Neuronal stem cell (in vitro differentiated cells): Measurements from ENCODE around the gene MYO1E.

ENCODE experiments used
- DNase-seq: peaks from one replicate; pipeline ENCODE4 v3.0.0-alpha.2; 2013; ENCODE audit warnings: low spot score
- H2AFZ ChIP-seq: one replicate; pipeline ENCODE4 v1.6.1; 2013; ENCODE audit warnings: mild to moderate bottlenecking, low read length, inconsistent platforms
- H2AK5ac ChIP-seq: 2 replicates; pipeline ENCODE4 v1.6.1; 2013; ENCODE audit warnings: low read depth, mild to moderate bottlenecking, inconsistent platforms, low read length, moderate library complexity, mixed read lengths
- H2BK120ac ChIP-seq: 2 replicates; pipeline ENCODE4 v1.6.1; 2013; ENCODE audit warnings: low read depth, mild to moderate bottlenecking, inconsistent platforms, low read length, moderate library complexity, mixed read lengths
- H2BK12ac ChIP-seq: one replicate; pipeline ENCODE4 v1.6.1; 2013; ENCODE audit warnings: low read length, inconsistent platforms
- H2BK15ac ChIP-seq: 2 replicates; pipeline ENCODE4 v1.6.1; 2013; ENCODE audit warnings: mild to moderate bottlenecking, low read length, inconsistent platforms, mixed read lengths
- H2BK5ac ChIP-seq: one replicate; pipeline ENCODE4 v1.6.1; 2013; ENCODE audit warnings: inconsistent platforms, mild to moderate bottlenecking, low read length, moderate library complexity
- H3K14ac ChIP-seq: one replicate; pipeline ENCODE4 v1.6.1; 2013; ENCODE audit warnings: low read length, inconsistent platforms
- H3K18ac ChIP-seq: 2 replicates; pipeline ENCODE4 v1.6.1; 2013; ENCODE audit warnings: low read length, inconsistent platforms
- H3K23ac ChIP-seq: 2 replicates; pipeline ENCODE4 v1.6.1; 2013; ENCODE audit warnings: low read depth, mild to moderate bottlenecking, mixed read lengths, low read length, inconsistent platforms; ENCODE audit not compliant: poor library complexity
- H3K27ac ChIP-seq: replicated peaks from 3 replicates; pipeline ENCODE4 v1.5.1; 2013; ENCODE audit warnings: low read length, inconsistent platforms
- H3K27me3 ChIP-seq, 3 experiments: 2 replicates each; pipeline ENCODE4 v1.6.1; 2013; ENCODE audit warnings: low read length in 3 of 3, mild to moderate bottlenecking in 2 of 3, inconsistent platforms in 1 of 3, low read depth in 1 of 3, mixed read lengths in 1 of 3, moderate library complexity in 1 of 3; ENCODE audit not compliant: control insufficient read depth in 3 of 3, insufficient read depth in 3 of 3
- H3K36me3 ChIP-seq, 2 donors: replicated peaks in 1 of 2; 2 replicates each; pipeline ENCODE4 v1.6.1; 2013; ENCODE audit warnings: low read length in 2 of 2; ENCODE audit not compliant: control insufficient read depth in 2 of 2, insufficient read depth in 2 of 2
- H3K4ac ChIP-seq: 2 replicates; pipeline ENCODE4 v1.6.1; 2013; ENCODE audit warnings: inconsistent platforms, mild to moderate bottlenecking, low read length, moderate library complexity
- H3K4me1 ChIP-seq, 2 donors: 1 replicate in 1 of 2; 2 replicates in 1 of 2; pipeline ENCODE4 v1.6.1; 2013; ENCODE audit warnings: low read length in 2 of 2, low read depth in 1 of 2; ENCODE audit not compliant: control insufficient read depth in 2 of 2, insufficient read depth in 1 of 2
- H3K4me2 ChIP-seq: one replicate; pipeline ENCODE4 v1.6.1; 2013; ENCODE audit warnings: mild to moderate bottlenecking, low read length, inconsistent platforms; ENCODE audit not compliant: insufficient read depth, poor library complexity, severe bottlenecking
- H3K4me3 ChIP-seq, 2 donors: 2 replicates each; pipeline ENCODE4 v1.5.1; 2013; ENCODE audit warnings: low read length in 2 of 2, mild to moderate bottlenecking in 2 of 2, inconsistent platforms in 1 of 2, moderate library complexity in 1 of 2
- H3K79me1 ChIP-seq: one replicate; pipeline ENCODE4 v1.6.1; 2013; ENCODE audit warnings: low read depth, mild to moderate bottlenecking, inconsistent platforms, low read length, moderate library complexity
- H3K9ac ChIP-seq: one replicate; pipeline ENCODE4 v1.6.1; 2013; ENCODE audit warnings: mild to moderate bottlenecking, low read depth, low read length, inconsistent platforms; ENCODE audit not compliant: poor library complexity
- H3K9me3 ChIP-seq, 2 donors: replicated peaks in 1 of 2; 2 replicates each; pipeline versions ENCODE3 to v1.6.1; 2013; ENCODE audit warnings: low read length in 2 of 2, mild to moderate bottlenecking in 2 of 2, inconsistent platforms in 1 of 2, low read depth in 1 of 2, mixed read lengths in 1 of 2, moderate library complexity in 1 of 2; ENCODE audit not compliant: control insufficient read depth in 2 of 2, insufficient read depth in 1 of 2
- H4K8ac ChIP-seq: one replicate; pipeline ENCODE4 v1.6.1; 2013; ENCODE audit warnings: low read depth, mild to moderate bottlenecking, inconsistent platforms, low read length, moderate library complexity
- H4K91ac ChIP-seq: one replicate; pipeline ENCODE4 v1.6.1; 2013; ENCODE audit warnings: low read length, low read depth, mild to moderate bottlenecking, inconsistent platforms; ENCODE audit not compliant: poor library complexity
- WGBS, 2 donors: extraction: QIAGEN DNeasy Blood & Tissue Kit; methylation state at CpG; one replicate each; pipeline ENCODE4 v1.1.7; 2013; ENCODE audit warnings: missing lambda C conversion rate in 2 of 2, mixed read lengths in 1 of 2; ENCODE audit not compliant: insufficient read length in 2 of 2, insufficient replicate concordance in 1 of 2; ENCODE audit errors: extremely low coverage in 2 of 2; 5-methylcytosine and 5-hydroxymethylcytosine counted together

The MYO1E gene

DNA sequence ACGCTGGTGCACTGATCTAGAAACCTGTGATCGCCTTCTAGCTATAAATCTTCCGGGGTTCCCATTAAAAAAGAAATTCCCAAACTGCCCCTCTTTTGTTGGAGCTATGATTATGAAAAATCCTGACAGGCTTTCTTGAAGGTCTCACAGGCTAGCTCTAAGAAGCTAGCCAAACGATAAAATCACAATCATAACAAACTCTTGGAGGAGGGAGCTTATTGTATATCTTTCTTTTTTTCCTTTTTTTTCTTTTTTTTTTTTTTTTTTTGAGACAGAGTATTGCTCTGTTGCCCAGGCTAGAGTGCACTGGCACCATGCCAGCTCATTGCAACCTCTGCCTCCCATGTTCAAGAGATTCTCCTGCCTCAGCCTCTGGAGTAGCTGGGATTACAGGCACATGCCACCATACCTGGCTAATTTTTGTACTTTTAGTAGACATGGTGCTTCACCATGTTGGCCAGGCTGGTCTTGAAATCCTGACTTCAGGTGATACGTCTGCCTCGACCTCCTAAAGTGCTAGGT, 72.0 kb downstream of the MYO1E start:
- no peak overlapping the region for H3K4me2 ChIP-seq
- H2BK15ac ChIP-seq, result no peak overlapping the region
- no peak overlapping the region for H3K27ac ChIP-seq
- H3K4me1 ChIP-seq, result peaks cover 8 to 11% of the 10 kb centered on the region in 2 donors
- no peaks in the 10 kb centered on the region for H3K9me3 ChIP-seq
- no peak overlapping the region for H3K9ac ChIP-seq
- no peak overlapping the region for H3K23ac ChIP-seq
- no peaks in the 10 kb centered on the region for H3K36me3 ChIP-seq
- H3K14ac ChIP-seq, result no peak overlapping the region
- no peak overlapping the region for H2BK5ac ChIP-seq
- no CpG with 5 or more reads among the region's 6 CpGs for WGBS, 2 donors
- no peaks in the 10 kb centered on the region for H3K79me1 ChIP-seq
- no peak overlapping the region for H4K8ac ChIP-seq
- H2BK12ac ChIP-seq, result no peak overlapping the region
- no peak overlapping the region for H2AK5ac ChIP-seq
- H3K4ac ChIP-seq, result no peak overlapping the region
- no peak for DNase-seq
- H2AFZ ChIP-seq, result no peak overlapping the region
- H2BK120ac ChIP-seq, result no peak overlapping the region
- H3K27me3 ChIP-seq, result no peaks in the 10 kb centered on the region
- H3K18ac ChIP-seq, result no peak overlapping the region
- no peak overlapping the region for H3K4me3 ChIP-seq
- H4K91ac ChIP-seq, result no peak overlapping the region

DNA sequence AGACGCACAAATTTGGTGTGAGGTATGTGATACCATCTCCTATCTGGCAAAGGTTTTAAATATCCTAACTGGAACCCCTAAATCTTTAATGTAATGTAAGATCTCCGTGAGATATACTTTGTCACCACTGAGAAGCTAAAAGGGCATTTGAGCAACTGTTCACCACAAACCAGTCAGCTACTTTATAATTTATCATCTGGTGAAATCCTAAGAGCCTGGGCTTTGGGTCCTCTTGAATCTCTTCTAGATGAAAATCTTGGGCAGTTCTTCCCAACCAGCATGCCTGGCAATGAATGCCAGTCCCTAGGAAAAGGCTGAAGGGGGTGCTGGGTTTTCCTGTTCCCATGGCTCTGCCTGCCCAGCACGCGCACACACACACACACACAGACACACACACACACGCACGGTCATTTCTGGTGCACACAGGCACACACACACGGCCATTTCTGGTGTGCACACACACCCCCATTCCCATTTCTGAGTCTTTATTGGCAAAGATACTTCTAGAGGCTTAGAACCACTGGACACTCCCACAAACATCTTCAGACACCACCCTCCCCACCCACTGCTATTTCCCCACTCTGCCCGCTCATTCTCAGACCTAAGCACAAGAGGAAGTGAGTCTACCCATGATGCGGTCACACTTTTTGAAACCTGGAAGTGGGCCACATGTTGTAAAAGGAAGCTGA, 72.6 kb downstream of the MYO1E start:
- Histone ChIP-seq H3K79me1 (no peaks in the 10 kb centered on the region), H2BK5ac (no peak overlapping the region), H3K4me2 (no peak overlapping the region), H3K4ac (no peak overlapping the region), H3K9ac (peak overlapping the region; percentile 14), H2BK12ac (no peak overlapping the region), H3K14ac (no peak overlapping the region), H2BK15ac (no peak overlapping the region), H3K9me3 (no peaks in the 10 kb centered on the region), H4K8ac (no peak overlapping the region), H3K4me1 (peaks cover 10 to 16% of the 10 kb centered on the region in 2 donors), H4K91ac (no peak overlapping the region), H2BK120ac (no peak overlapping the region), H3K4me3 (no peak overlapping the region), H3K18ac (no peak overlapping the region), H3K27ac (no peak overlapping the region), H3K23ac (no peak overlapping the region), H2AFZ (no peak overlapping the region), H3K27me3 (no peaks in the 10 kb centered on the region), H3K36me3 (no peaks in the 10 kb centered on the region), H2AK5ac (no peak overlapping the region)
- no peak for DNase-seq
- WGBS, 2 donors, result no CpG with 5 or more reads among the region's 9 CpGs

DNA sequence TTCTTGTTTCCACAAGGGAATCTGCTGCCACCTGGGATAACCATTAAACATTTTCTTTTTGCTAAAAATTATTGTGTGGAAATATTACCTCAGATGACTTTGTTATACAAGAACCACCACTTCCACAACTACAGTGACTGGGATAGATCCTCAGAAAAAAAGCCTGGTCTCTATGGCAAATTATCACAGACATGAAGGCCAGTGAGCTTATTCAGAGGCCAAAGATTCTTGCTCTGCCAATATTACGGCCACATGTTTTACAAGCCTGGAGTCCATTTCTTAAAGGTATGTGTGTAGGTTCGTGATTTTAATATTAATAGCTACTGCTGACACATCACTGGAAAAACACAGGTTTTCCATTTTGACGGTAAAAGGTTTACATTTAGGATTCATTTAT, 73.8 kb downstream of the MYO1E start:
- DNase-seq, result no peak
- no peak overlapping the region for H4K91ac ChIP-seq
- no CpG with 5 or more reads among the region's 3 CpGs for WGBS, 2 donors
- H3K23ac ChIP-seq, result no peak overlapping the region
- no peak overlapping the region for H3K4me2 ChIP-seq
- H3K14ac ChIP-seq, result no peak overlapping the region
- no peak overlapping the region for H2BK5ac ChIP-seq
- no peak overlapping the region for H2AFZ ChIP-seq
- no peak overlapping the region for H2BK15ac ChIP-seq
- no peak overlapping the region for H3K27ac ChIP-seq
- H3K79me1 ChIP-seq, result no peaks in the 10 kb centered on the region
- H3K9me3 ChIP-seq, result no peaks in the 10 kb centered on the region
- no peak overlapping the region for H3K4ac ChIP-seq
- H2BK120ac ChIP-seq, result no peak overlapping the region
- no peak overlapping the region for H3K18ac ChIP-seq
- H3K4me3 ChIP-seq, result no peak overlapping the region
- H4K8ac ChIP-seq, result no peak overlapping the region
- no peak overlapping the region for H3K9ac ChIP-seq
- no peaks in the 10 kb centered on the region for H3K27me3 ChIP-seq
- H3K4me1 ChIP-seq, result peaks cover 10 to 18% of the 10 kb centered on the region in 2 donors
- no peaks in the 10 kb centered on the region for H3K36me3 ChIP-seq
- no peak overlapping the region for H2AK5ac ChIP-seq
- H2BK12ac ChIP-seq, result no peak overlapping the region

DNA sequence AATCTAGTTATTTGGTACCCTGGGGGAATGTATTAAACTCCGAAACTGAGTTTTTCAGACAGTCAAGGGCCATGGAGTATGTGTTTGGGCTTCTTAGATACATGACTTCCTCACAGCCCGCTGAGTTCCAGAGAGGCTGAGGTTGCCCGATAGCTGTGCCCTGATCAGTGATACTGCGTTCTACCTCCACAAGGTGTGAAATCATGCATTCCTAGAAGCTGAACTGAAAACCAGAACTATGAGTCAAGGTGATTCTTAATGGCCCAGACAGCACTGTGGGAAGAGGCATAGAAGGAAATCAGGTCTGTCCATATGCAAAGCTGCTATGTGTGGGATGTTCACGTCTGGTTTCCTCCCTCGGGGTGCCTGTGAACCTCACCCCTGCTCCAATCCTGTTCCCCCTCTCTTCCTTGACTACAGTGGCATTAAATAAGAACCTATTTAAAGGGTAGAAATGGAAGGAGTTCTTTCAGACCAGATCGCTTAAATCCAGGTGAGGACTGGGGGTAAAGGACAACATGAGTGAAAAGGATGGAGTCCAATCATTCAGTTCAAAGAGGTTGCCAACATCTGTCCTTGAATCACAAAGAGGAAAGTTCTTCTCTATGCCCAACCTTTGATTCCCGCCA, 74.3 kb downstream of the MYO1E start:
- H2BK15ac ChIP-seq, result no peak overlapping the region
- H2BK120ac ChIP-seq, result no peak overlapping the region
- H3K36me3 ChIP-seq, result no peaks in the 10 kb centered on the region
- H3K14ac ChIP-seq, result no peak overlapping the region
- H3K18ac ChIP-seq, result no peak overlapping the region
- H3K27ac ChIP-seq, result no peak overlapping the region
- peaks cover 10 to 18% of the 10 kb centered on the region in 2 donors for H3K4me1 ChIP-seq
- no peak overlapping the region for H2BK5ac ChIP-seq
- H3K9ac ChIP-seq, result no peak overlapping the region
- H2BK12ac ChIP-seq, result no peak overlapping the region
- no peaks in the 10 kb centered on the region for H3K27me3 ChIP-seq
- H3K4ac ChIP-seq, result no peak overlapping the region
- H3K4me3 ChIP-seq, result no peak overlapping the region
- H3K9me3 ChIP-seq, result no peaks in the 10 kb centered on the region
- H2AFZ ChIP-seq, result no peak overlapping the region
- DNase-seq, result no peak
- H3K79me1 ChIP-seq, result no peaks in the 10 kb centered on the region
- H3K23ac ChIP-seq, result no peak overlapping the region
- no peak overlapping the region for H4K91ac ChIP-seq
- no peak overlapping the region for H2AK5ac ChIP-seq
- H3K4me2 ChIP-seq, result no peak overlapping the region
- H4K8ac ChIP-seq, result no peak overlapping the region
- no CpG with 5 or more reads among the region's 8 CpGs for WGBS, 2 donors
